ENCODE data around the gene AGPAT3.

- TF ChIP-seq POLR2A (IDR thresholded peaks at IDR 0.05; ENCODE audit: low read depth, low read length) (no peak), POLR2AphosphoS5 (IDR thresholded peaks at IDR 0.05; ENCODE audit: low read depth, low read length) (no peak), TAF1 (IDR thresholded peaks at IDR 0.05; ENCODE audit: borderline replicate concordance, low read depth, low read length) (no peak)
Observed at GRCh38 chr21:43930848-43931375, 65.9 kb downstream of the AGPAT3 start.

All from GM12892 (cell line).